ENCODE results near the gene CUEDC2. TPM values are rescaled to one million over a fixed set of nuclear protein-coding genes. Genes with fewer than 3 reads are reported as not detected.

Gene CUEDC2
- total RNA-seq, 1 donor from 2014 or later, result 72.3 TPM

- Histone ChIP-seq H3K36me3 (no peaks in the 10 kb centered on the region), H3K27ac (replicated peaks) (no peak overlapping the region), H3K4me1 (peaks cover 38% of the 10 kb centered on the region), H3K4me3 (no peak overlapping the region), H3K9me3 (replicated peaks) (no peaks in the 10 kb centered on the region), H3K27me3 (ENCODE audit: low read depth) (no peaks in the 10 kb centered on the region)
- DNase-seq, result no peak
- intact Hi-C loops (cut with micrococcal nuclease), result no loop called here
- no peak for TF ChIP-seq CTCF (IDR thresholded peaks at IDR 0.05; ENCODE audit: borderline replicate concordance)
Measured at GRCh38 chr10:102465466-102465865, 33.1 kb upstream of the CUEDC2 start.

- no peak overlapping the region for H3K27ac ChIP-seq (replicated peaks)
- H3K4me3 ChIP-seq, result no peak overlapping the region
- H3K9me3 ChIP-seq (replicated peaks), result no peaks in the 10 kb centered on the region
- no peak for TF ChIP-seq CTCF (IDR thresholded peaks at IDR 0.05; ENCODE audit: borderline replicate concordance)
- intact Hi-C loops (cut with micrococcal nuclease), result no loop called here
- no peaks in the 10 kb centered on the region for H3K27me3 ChIP-seq (ENCODE audit: low read depth)
- DNase-seq, result no peak
- H3K4me1 ChIP-seq, result peaks cover 38% of the 10 kb centered on the region
- H3K36me3 ChIP-seq, result no peaks in the 10 kb centered on the region
Measured at GRCh38 chr10:102463983-102464382, 31.6 kb upstream of the CUEDC2 start.

GRCh38 chr10:102462512-102463054 lies 30.2 kb upstream of the CUEDC2 start:
- peak overlapping the region; percentile 43 for H3K4me3 ChIP-seq
- no peaks in the 10 kb centered on the region for H3K9me3 ChIP-seq (replicated peaks)
- H3K27me3 ChIP-seq (ENCODE audit: low read depth), result no peaks in the 10 kb centered on the region
- intact Hi-C loops (cut with micrococcal nuclease), result no loop called here
- H3K27ac ChIP-seq (replicated peaks), result no peak overlapping the region
- H3K4me1 ChIP-seq, result peaks cover 32% of the 10 kb centered on the region
- DNase-seq, result no peak
- no peak for TF ChIP-seq CTCF (IDR thresholded peaks at IDR 0.05; ENCODE audit: borderline replicate concordance)
- no peaks in the 10 kb centered on the region for H3K36me3 ChIP-seq

GRCh38 chr10:102461187-102462054 lies 29.0 kb upstream of the CUEDC2 start:
- TF ChIP-seq CTCF (IDR thresholded peaks at IDR 0.05; ENCODE audit: borderline replicate concordance), result no peak
- H3K36me3 ChIP-seq, result no peaks in the 10 kb centered on the region
- no peaks in the 10 kb centered on the region for H3K9me3 ChIP-seq (replicated peaks)
- intact Hi-C loops (cut with micrococcal nuclease), result no loop called here
- H3K4me3 ChIP-seq, result peak overlapping the region; percentile 73
- peaks cover 31% of the 10 kb centered on the region for H3K4me1 ChIP-seq
- no peak overlapping the region for H3K27ac ChIP-seq (replicated peaks)
- peak; percentile 92 for DNase-seq
- no peaks in the 10 kb centered on the region for H3K27me3 ChIP-seq (ENCODE audit: low read depth)

- no peaks in the 10 kb centered on the region for H3K9me3 ChIP-seq (replicated peaks)
- peak overlapping the region; percentile 73 for H3K4me3 ChIP-seq
- intact Hi-C loops (cut with micrococcal nuclease), result no loop called here
- H3K36me3 ChIP-seq, result no peaks in the 10 kb centered on the region
- H3K27me3 ChIP-seq (ENCODE audit: low read depth), result no peaks in the 10 kb centered on the region
- no peak for TF ChIP-seq CTCF (IDR thresholded peaks at IDR 0.05; ENCODE audit: borderline replicate concordance)
- H3K27ac ChIP-seq (replicated peaks), result no peak overlapping the region
- H3K4me1 ChIP-seq, result peaks cover 31% of the 10 kb centered on the region
- DNase-seq, result no peak
Measured at GRCh38 chr10:102460836-102461186, 28.4 kb upstream of the CUEDC2 start.

Measured in left ventricle myocardium inferior (tissue), 1 donor.